ENCODE results near the gene HCN2.
"Not testable (repeated sequence)": the region's sequence is repeated elsewhere in the genome, so short reads cannot be mapped to it uniquely, and the experiment has no call there.

Gene HCN2

DNA sequence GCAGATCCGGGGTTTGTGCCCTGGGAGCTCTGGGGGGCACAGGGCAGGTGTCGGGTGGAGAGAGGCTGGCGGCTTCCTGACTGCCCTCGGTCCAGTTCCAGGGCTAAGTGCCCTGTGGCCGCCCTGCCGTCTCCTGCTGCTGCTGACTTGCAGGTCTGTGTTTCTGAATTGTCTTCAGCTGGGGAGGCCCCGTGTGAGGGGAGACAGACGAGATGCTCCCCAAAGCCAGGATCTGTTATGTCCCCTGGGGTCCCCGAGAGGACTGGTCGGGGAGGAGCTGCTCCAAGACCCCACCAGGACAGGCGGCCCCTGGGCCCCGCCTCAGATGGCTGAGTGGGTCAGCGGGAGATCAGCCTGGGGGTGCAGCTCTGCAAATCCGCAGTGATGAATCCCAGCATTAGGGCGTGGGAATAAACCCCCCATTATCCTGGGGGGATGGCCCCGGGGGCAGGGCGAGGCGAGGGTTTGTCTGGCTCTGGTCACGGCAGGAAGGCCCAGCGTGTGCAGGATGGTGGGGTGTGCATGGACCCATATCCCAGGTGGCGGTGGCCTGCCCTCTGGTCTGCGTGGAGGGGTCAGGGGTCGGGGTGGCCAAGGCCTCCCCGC, 4.7 kb downstream of the HCN2 start:
- peaks cover 2 to 16% of the 10 kb centered on the region in 2 donors for H3K27me3 ChIP-seq (ENCODE audit: control insufficient read depth in 2 of 2, insufficient read depth in 2 of 2, low read length in 2 of 2)
- H3K9ac ChIP-seq (ENCODE audit: low read depth in 1 of 2, low read length in 2 of 2) = no peak overlapping the region
- no peaks in the 10 kb centered on the region for H3K9me3 ChIP-seq (ENCODE audit: control insufficient read depth in 2 of 2, low read length in 2 of 2)
- H3K27ac ChIP-seq (ENCODE audit: low read depth in 2 of 2, low read length in 2 of 2) = no peak overlapping the region
- H3K4me1 ChIP-seq (ENCODE audit: control insufficient read depth in 2 of 2, insufficient read depth in 2 of 2, low read length in 2 of 2) = no peaks in the 10 kb centered on the region
- H3K36me3 ChIP-seq (ENCODE audit: control insufficient read depth in 2 of 2, insufficient read depth in 2 of 2, low read length in 2 of 2) = no peaks in the 10 kb centered on the region
- H3K4me3 ChIP-seq (ENCODE audit: low read length in 2 of 2) = no peak overlapping the region

DNA sequence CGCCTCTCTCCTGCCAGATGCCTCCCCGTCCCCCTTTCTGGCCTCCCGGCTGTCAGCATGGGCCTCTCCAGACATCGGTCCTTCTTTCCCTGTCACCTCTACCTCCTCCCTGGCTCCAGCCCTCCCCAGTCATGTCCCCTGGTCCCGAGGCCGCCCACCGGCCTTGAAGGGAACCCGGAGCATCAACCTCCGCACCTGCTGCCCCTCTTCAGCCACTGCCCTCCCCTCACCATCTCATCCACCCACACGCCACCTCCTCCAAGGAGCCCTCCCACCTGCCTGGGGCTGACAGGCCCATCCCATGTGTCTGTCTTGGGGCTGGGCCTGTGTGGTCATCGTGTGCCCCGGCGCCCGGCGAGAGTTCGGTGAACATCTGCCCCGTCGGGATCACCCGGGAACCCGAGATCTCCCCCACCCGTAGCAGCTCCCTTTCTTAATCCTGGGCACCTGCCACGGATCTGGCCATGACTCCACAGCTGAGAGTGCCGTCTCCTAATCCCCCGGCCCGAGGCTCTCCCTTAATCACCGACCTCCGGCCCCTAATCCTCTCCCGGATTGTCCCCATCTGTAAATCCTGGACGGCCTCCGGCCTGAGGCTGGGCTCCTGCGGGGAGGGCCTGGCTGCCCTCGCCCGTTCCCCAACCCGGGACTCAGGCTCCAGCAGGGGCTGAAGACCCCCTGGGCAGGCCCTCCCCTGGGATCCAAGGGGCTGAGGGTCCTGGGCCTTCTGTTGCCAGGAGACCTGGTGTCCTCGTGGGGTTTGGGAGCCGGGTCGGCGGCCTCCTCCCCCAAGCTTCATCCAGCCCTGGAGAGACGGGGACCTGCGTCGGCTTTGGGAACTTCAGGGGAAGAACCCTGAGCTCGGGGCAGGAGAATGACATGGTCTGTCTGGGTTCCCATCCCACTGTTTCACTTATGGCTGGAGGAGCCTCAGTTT, 5.9 kb downstream of the HCN2 start:
- Histone ChIP-seq H3K9me3 (ENCODE audit: control insufficient read depth in 2 of 2, low read length in 2 of 2) (no peaks in the 10 kb centered on the region), H3K27ac (ENCODE audit: low read depth in 2 of 2, low read length in 2 of 2) (no peak overlapping the region), H3K9ac (ENCODE audit: low read depth in 1 of 2, low read length in 2 of 2) (no peak overlapping the region), H3K27me3 (ENCODE audit: control insufficient read depth in 2 of 2, insufficient read depth in 2 of 2, low read length in 2 of 2) (peaks cover 1 to 15% of the 10 kb centered on the region in 2 donors), H3K36me3 (ENCODE audit: control insufficient read depth in 2 of 2, insufficient read depth in 2 of 2, low read length in 2 of 2) (no peaks in the 10 kb centered on the region), H3K4me3 (ENCODE audit: low read length in 2 of 2) (no peak overlapping the region), H3K4me1 (ENCODE audit: control insufficient read depth in 2 of 2, insufficient read depth in 2 of 2, low read length in 2 of 2) (no peaks in the 10 kb centered on the region)

DNA sequence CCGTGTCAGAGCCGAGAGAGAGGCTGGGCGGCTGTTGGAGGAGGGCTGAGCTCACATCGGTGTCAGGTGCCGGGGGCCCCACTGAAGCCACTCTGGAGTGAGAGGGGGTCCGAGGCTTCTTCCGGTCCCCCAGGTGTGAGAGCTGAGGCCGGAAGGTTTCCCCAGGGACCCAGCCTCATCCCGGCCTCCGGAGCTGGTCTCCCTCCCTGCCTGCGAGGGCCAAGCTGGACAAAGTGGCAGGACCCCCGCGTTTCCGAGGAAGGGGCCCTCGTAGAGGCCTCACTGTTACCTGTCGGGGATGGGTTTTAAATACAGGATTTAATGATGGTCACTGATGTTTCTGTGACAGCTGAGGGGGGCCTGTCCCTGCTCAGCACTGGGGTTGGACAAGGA, 6.6 kb downstream of the HCN2 start:
- Histone ChIP-seq H3K4me1 (ENCODE audit: control insufficient read depth in 2 of 2, insufficient read depth in 2 of 2, low read length in 2 of 2) (no peaks in the 10 kb centered on the region), H3K36me3 (ENCODE audit: control insufficient read depth in 2 of 2, insufficient read depth in 2 of 2, low read length in 2 of 2) (no peaks in the 10 kb centered on the region), H3K9me3 (ENCODE audit: control insufficient read depth in 2 of 2, low read length in 2 of 2) (no peaks in the 10 kb centered on the region), H3K9ac (ENCODE audit: low read depth in 1 of 2, low read length in 2 of 2) (no peak overlapping the region), H3K27me3 (ENCODE audit: control insufficient read depth in 2 of 2, insufficient read depth in 2 of 2, low read length in 2 of 2) (peaks cover 1 to 10% of the 10 kb centered on the region in 2 donors), H3K4me3 (ENCODE audit: low read length in 2 of 2) (no peak overlapping the region), H3K27ac (ENCODE audit: low read depth in 2 of 2, low read length in 2 of 2) (no peak overlapping the region)

DNA sequence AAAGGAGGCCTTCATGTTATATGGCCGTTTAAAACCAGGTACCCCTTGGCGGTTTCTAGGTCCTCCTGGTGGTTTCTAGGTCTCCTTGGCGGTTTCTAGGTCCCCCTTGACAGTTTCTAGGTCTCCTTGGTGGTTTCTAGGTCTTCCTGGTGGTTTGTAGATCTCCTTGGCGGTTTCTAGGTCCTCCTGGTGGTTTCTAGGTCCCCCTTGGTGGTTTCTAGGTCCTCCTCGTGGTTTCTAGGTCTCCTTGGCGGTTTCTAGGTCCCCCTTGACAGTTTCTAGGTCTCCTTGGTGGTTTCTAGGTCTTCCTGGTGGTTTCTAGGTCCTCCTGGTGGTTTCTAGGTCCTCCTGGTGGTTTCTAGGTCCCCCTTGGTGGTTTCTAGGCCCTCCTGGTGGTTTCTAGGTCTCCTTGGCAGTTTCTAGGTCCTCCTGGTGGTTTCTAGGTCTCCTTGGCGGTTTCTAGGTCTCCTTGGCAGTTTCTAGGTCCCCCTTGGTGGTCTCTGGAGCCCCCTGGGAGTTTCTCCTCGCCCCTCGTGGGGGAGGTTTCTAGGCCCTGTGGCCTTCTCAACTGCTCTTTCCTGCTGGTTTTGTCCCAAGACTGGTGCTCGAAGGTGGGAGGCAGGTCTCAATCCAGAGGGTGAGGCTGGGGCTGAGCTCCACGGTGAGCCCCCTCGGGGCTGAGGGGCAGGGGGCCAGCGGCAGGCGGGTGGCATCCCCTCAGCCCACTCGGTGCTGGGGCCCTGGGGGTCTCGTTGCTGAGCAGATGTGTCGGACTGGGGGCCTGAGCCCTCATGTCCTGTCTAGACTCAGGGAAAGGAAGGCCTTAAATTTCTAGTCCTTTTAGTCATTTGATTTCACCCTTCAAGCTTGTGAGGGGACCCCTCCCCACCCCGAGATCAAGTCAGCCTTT, 8.0 kb downstream of the HCN2 start:
- H3K4me1 ChIP-seq (ENCODE audit: control insufficient read depth in 2 of 2, insufficient read depth in 2 of 2, low read length in 2 of 2) = no peaks in the 10 kb centered on the region
- H3K36me3 ChIP-seq (ENCODE audit: control insufficient read depth in 2 of 2, insufficient read depth in 2 of 2, low read length in 2 of 2) = no peaks in the 10 kb centered on the region
- no peak overlapping the region for H3K9ac ChIP-seq (ENCODE audit: low read depth in 1 of 2, low read length in 2 of 2)
- H3K27me3 ChIP-seq (ENCODE audit: control insufficient read depth in 2 of 2, insufficient read depth in 2 of 2, low read length in 2 of 2) = no peaks in the 10 kb centered on the region
- no peak overlapping the region for H3K4me3 ChIP-seq (ENCODE audit: low read length in 2 of 2)
- H3K9me3 ChIP-seq (ENCODE audit: control insufficient read depth in 2 of 2, low read length in 2 of 2) = no peaks in the 10 kb centered on the region
- H3K27ac ChIP-seq (ENCODE audit: low read depth in 2 of 2, low read length in 2 of 2) = no peak overlapping the region

DNA sequence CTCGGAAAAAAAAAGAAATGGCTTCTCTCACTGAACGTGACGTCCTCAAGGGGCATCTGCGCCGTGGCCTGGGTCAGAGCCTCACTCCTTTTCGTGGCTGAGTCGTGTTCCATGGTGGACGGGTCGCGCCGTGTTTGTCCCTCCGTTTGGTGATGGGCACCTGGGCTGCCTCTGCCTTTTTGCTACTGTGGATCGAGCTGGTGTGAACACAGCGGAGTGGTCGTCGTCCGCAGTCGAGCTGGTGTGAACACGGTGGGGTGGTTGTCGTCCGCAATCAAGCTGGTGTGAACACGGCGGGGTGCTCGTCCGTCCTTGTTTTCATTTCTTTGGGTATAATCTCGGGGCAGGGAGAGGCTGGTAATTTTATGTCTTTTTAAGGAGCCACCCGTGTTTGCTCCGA, 11.6 kb downstream of the HCN2 start:
- Histone ChIP-seq H3K9me3 (ENCODE audit: control insufficient read depth in 2 of 2, low read length in 2 of 2) (no peaks in the 10 kb centered on the region), H3K9ac (ENCODE audit: low read depth in 1 of 2, low read length in 2 of 2) (no peak overlapping the region), H3K27ac (ENCODE audit: low read depth in 2 of 2, low read length in 2 of 2) (no peak overlapping the region), H3K27me3 (ENCODE audit: control insufficient read depth in 2 of 2, insufficient read depth in 2 of 2, low read length in 2 of 2) (no peaks in the 10 kb centered on the region), H3K4me1 (ENCODE audit: control insufficient read depth in 2 of 2, insufficient read depth in 2 of 2, low read length in 2 of 2) (no peaks in the 10 kb centered on the region), H3K4me3 (ENCODE audit: low read length in 2 of 2) (no peak overlapping the region), H3K36me3 (ENCODE audit: control insufficient read depth in 2 of 2, insufficient read depth in 2 of 2, low read length in 2 of 2) (no peaks in the 10 kb centered on the region)

DNA sequence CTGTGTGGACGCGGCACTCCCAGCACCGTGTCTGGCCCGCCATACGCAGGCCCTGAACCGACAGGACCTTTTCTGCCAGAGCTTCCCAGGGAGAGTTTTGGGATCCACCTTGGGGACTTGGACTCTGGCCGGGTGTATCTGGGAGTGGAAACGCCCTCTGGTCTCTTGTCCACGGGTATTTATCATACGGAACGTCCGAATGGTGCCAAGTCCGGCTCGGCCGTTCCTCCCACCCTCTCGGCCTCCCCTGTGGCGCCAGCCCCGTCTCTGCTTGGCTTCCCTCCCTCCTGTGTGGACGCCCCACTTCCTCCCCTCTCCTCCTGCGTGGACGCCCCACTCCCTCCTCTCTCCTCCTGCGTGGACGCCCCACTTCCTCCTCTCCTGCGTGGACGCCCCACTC, 12.1 kb downstream of the HCN2 start:
- Histone ChIP-seq H3K36me3 (ENCODE audit: control insufficient read depth in 2 of 2, insufficient read depth in 2 of 2, low read length in 2 of 2) (no peaks in the 10 kb centered on the region), H3K27ac (ENCODE audit: low read depth in 2 of 2, low read length in 2 of 2) (no peak overlapping the region), H3K9ac (ENCODE audit: low read depth in 1 of 2, low read length in 2 of 2) (no peak overlapping the region), H3K4me1 (ENCODE audit: control insufficient read depth in 2 of 2, insufficient read depth in 2 of 2, low read length in 2 of 2) (no peaks in the 10 kb centered on the region), H3K27me3 (ENCODE audit: control insufficient read depth in 2 of 2, insufficient read depth in 2 of 2, low read length in 2 of 2) (no peaks in the 10 kb centered on the region), H3K4me3 (ENCODE audit: low read length in 2 of 2) (no peak overlapping the region), H3K9me3 (ENCODE audit: control insufficient read depth in 2 of 2, low read length in 2 of 2) (no peaks in the 10 kb centered on the region)

DNA sequence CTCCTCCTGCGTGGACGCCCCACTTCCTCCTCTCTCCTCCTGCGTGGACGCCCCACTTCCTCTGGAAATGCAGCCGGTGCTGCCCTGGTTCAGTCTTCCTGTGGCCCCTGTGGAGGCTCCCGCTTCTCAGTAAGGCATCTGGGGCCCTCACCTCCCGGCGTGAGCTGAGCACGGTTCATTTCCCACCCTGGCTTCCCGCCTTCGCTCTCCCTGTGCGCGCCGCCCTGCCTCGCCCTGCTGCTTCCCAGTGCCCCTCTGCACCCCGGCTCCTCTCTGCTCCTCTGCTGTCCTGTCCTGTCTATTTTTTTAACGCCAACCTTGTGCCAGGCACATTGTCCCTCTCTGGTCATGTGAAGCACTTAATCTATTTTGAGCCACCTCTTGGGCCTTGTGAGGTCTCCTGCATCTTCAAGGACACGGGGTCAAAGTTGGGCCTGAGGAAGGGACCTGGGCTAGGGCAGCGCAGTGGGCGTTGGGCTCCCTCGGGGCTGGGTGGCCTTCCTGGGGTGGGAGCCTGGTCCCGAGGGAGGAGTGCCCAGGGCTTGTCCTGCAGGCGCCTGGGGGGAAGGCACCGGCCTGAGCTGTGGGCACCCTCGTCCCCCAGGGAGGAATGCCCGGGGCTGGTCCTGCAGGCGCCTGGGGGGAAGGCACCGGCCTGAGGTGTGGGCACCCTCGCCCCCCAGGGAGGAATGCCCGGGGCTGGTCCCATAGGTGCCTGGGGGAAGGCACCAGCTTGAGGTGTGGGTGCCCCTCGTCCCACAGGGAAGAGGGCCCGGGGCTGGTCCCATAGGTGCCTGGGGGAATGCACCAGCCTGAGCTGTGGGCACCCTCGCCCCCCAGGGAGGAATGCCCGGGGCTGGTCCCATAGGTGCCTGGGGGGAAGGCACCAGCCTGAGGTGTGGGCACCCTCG, 13.0 kb downstream of the HCN2 start:
- Histone ChIP-seq H3K9ac (ENCODE audit: low read depth in 1 of 2, low read length in 2 of 2) (no peak overlapping the region), H3K9me3 (ENCODE audit: control insufficient read depth in 2 of 2, low read length in 2 of 2) (no peaks in the 10 kb centered on the region), H3K36me3 (ENCODE audit: control insufficient read depth in 2 of 2, insufficient read depth in 2 of 2, low read length in 2 of 2) (no peaks in the 10 kb centered on the region), H3K4me1 (ENCODE audit: control insufficient read depth in 2 of 2, insufficient read depth in 2 of 2, low read length in 2 of 2) (no peaks in the 10 kb centered on the region), H3K4me3 (ENCODE audit: low read length in 2 of 2) (no peak overlapping the region), H3K27ac (ENCODE audit: low read depth in 2 of 2, low read length in 2 of 2) (no peak overlapping the region), H3K27me3 (ENCODE audit: control insufficient read depth in 2 of 2, insufficient read depth in 2 of 2, low read length in 2 of 2) (no peaks in the 10 kb centered on the region)

DNA sequence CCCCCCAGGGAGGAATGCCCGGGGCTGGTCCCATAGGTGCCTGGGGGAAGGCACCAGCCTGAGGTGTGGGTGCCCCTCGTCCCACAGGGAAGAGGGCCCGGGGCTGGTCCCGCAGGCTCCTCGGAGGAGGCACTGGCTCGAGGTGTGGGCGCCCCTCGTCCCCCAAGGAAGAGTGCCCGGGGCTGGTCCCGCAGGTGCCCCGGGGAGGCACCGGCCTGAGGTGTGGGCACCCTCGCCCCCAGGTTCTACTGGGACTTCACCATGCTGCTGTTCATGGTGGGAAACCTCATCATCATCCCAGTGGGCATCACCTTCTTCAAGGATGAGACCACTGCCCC, 13.6 kb downstream of the HCN2 start:
- H3K27me3 ChIP-seq (ENCODE audit: control insufficient read depth in 2 of 2, insufficient read depth in 2 of 2, low read length in 2 of 2); H3K36me3 ChIP-seq (ENCODE audit: control insufficient read depth in 2 of 2, insufficient read depth in 2 of 2, low read length in 2 of 2); H3K27ac ChIP-seq (ENCODE audit: low read depth in 2 of 2, low read length in 2 of 2); H3K4me3 ChIP-seq (ENCODE audit: low read length in 2 of 2); H3K9me3 ChIP-seq (ENCODE audit: control insufficient read depth in 2 of 2, low read length in 2 of 2); H3K4me1 ChIP-seq (ENCODE audit: control insufficient read depth in 2 of 2, insufficient read depth in 2 of 2, low read length in 2 of 2); H3K9ac ChIP-seq (ENCODE audit: low read depth in 1 of 2, low read length in 2 of 2): not testable (repeated sequence)

DNA sequence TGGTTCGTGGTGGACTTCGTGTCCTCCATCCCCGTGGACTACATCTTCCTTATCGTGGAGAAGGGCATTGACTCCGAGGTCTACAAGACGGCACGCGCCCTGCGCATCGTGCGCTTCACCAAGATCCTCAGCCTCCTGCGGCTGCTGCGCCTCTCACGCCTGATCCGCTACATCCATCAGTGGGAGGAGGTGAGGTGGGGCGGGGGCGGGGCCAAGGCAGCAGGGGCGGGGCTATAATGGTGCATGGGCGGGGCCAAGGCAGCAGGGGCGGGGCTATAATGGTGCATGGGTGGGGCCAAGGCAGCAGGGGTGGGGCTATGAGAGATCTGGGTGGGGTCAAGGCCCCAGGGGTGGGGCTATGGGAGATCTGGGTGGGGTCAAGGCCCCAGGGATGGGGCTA, 14.1 kb downstream of the HCN2 start:
- H3K27me3 ChIP-seq (ENCODE audit: control insufficient read depth in 2 of 2, insufficient read depth in 2 of 2, low read length in 2 of 2); H3K4me1 ChIP-seq (ENCODE audit: control insufficient read depth in 2 of 2, insufficient read depth in 2 of 2, low read length in 2 of 2); H3K9me3 ChIP-seq (ENCODE audit: control insufficient read depth in 2 of 2, low read length in 2 of 2); H3K4me3 ChIP-seq (ENCODE audit: low read length in 2 of 2); H3K27ac ChIP-seq (ENCODE audit: low read depth in 2 of 2, low read length in 2 of 2); H3K9ac ChIP-seq (ENCODE audit: low read depth in 1 of 2, low read length in 2 of 2); H3K36me3 ChIP-seq (ENCODE audit: control insufficient read depth in 2 of 2, insufficient read depth in 2 of 2, low read length in 2 of 2): not testable (repeated sequence)
